WTC11 (cell line): Measurements from ENCODE around the gene TNIK. TPM values are rescaled to one million over a fixed set of nuclear protein-coding genes. Genes with fewer than 3 reads are reported as not detected.

Source experiments
- ATAC-seq: fragments of 200-7000 bp; cut with Tn5 transposase; 2 replicates; pipeline ENCODE4 v1.10.0; 2021; ENCODE audit warnings: mild to moderate bottlenecking, moderate library complexity
- CTCF ChIA-PET: fragments of 300-600 bp; sonication (Branson Sonifier 250); formaldehyde crosslinking; loops from one replicate; lab custom pipeline; 2021; ENCODE audit warnings: antibody characterized with exemption; lab: Charles Lee
- POLR2A ChIA-PET: fragments of 350-600 bp; sonication (Branson Sonifier 250); formaldehyde crosslinking; loops from one replicate; lab custom pipeline; 2021; ENCODE audit warnings: antibody characterized with exemption; lab: Charles Lee
- DNase-seq: peaks from one replicate; pipeline ENCODE4 v3.0.0; 2021; ENCODE audit warnings: low spot score
- H3K27ac Mint-ChIP-seq: 2 replicates; pipeline ENCODE4 v1.8.0; 2021; ENCODE audit warnings: mixed read lengths
- H3K27me3 Mint-ChIP-seq: 2 replicates; pipeline ENCODE4 v1.8.0; 2021; ENCODE audit warnings: low read depth, mild to moderate bottlenecking, moderate library complexity, mixed read lengths
- H3K36me3 Mint-ChIP-seq: 2 replicates; pipeline ENCODE4 v1.8.0; 2021; ENCODE audit warnings: mixed read lengths
- H3K4me1 Mint-ChIP-seq: 2 replicates; pipeline ENCODE4 v1.8.0; 2022; ENCODE audit warnings: mixed read lengths
- H3K4me3 Mint-ChIP-seq: 2 replicates; pipeline ENCODE4 v1.8.0; 2021; ENCODE audit warnings: mild to moderate bottlenecking, moderate library complexity, mixed read lengths
- H3K9me3 Mint-ChIP-seq: 2 replicates; pipeline ENCODE4 v1.8.0; 2021; ENCODE audit warnings: mixed read lengths
- AR ChIP-seq: fragments of 250-450 bp; sonication (Bioruptor Pico); IDR thresholded peaks from 2 replicates; pipeline ENCODE4 v1.9.0; 2021; ENCODE audit warnings: mild to moderate bottlenecking
- ATF1 ChIP-seq: sonication (generic); formaldehyde crosslinking; IDR thresholded peaks from 2 replicates; pipeline ENCODE4 v1.8.1; 2023; ENCODE audit warnings: mild to moderate bottlenecking, moderate library complexity, missing genetic modification reagents
- CREM ChIP-seq: sonication (generic); formaldehyde crosslinking; IDR thresholded peaks from 2 replicates; pipeline ENCODE4 v1.8.1; 2022; ENCODE audit warnings: mild to moderate bottlenecking, missing genetic modification reagents, moderate library complexity
- ETV6 ChIP-seq: sonication (generic); formaldehyde crosslinking; IDR thresholded peaks from 2 replicates; pipeline ENCODE4 v1.8.1; 2022; ENCODE audit warnings: mild to moderate bottlenecking, missing genetic modification reagents
- FOXJ3 ChIP-seq: sonication (generic); formaldehyde crosslinking; IDR thresholded peaks from 2 replicates; pipeline ENCODE4 v1.9.0; 2021; ENCODE audit warnings: missing genetic modification reagents, mild to moderate bottlenecking, borderline replicate concordance
- GABPB1 ChIP-seq: sonication (generic); formaldehyde crosslinking; IDR thresholded peaks from 2 replicates; pipeline ENCODE4 v1.8.1; 2023; ENCODE audit warnings: mild to moderate bottlenecking, missing genetic modification reagents
- HMGA2 ChIP-seq: fragments of 250-450 bp; sonication (Bioruptor Pico); IDR thresholded peaks from 2 replicates; pipeline ENCODE4 v1.4.0; 2021; ENCODE audit warnings: mild to moderate bottlenecking, moderate library complexity
- JAZF1 ChIP-seq: fragments of 250-450 bp; sonication (Bioruptor Pico); IDR thresholded peaks from 2 replicates; pipeline ENCODE4 v1.9.0; 2021; ENCODE audit warnings: moderate library complexity, mild to moderate bottlenecking, inconsistent platforms
- JUN ChIP-seq: sonication (generic); formaldehyde crosslinking; IDR thresholded peaks from 2 replicates; pipeline ENCODE4 v1.8.0; 2023; ENCODE audit warnings: mild to moderate bottlenecking, missing genetic modification reagents
- MXD4 ChIP-seq: fragments of 250-450 bp; sonication (Bioruptor Pico); IDR thresholded peaks from 2 replicates; pipeline ENCODE4 v1.8.0; 2021; ENCODE audit warnings: mild to moderate bottlenecking, moderate library complexity, borderline replicate concordance
- NFE2L1 ChIP-seq: sonication (generic); formaldehyde crosslinking; IDR thresholded peaks from 2 replicates; pipeline ENCODE4 v1.8.1; 2023; ENCODE audit warnings: missing genetic modification reagents
- NR2C2 ChIP-seq: sonication (generic); formaldehyde crosslinking; IDR thresholded peaks from 2 replicates; pipeline ENCODE4 v1.8.0; 2022; ENCODE audit warnings: mild to moderate bottlenecking, missing genetic modification reagents
- NR3C1 ChIP-seq: sonication (generic); formaldehyde crosslinking; conservative IDR thresholded peaks from 2 replicates; pipeline ENCODE4 v1.8.1; 2023; ENCODE audit warnings: low read depth, mild to moderate bottlenecking, missing genetic modification reagents
- RELA ChIP-seq: sonication (generic); formaldehyde crosslinking; IDR thresholded peaks from 2 replicates; pipeline ENCODE4 v1.8.1; 2022; ENCODE audit warnings: missing genetic modification reagents, mild to moderate bottlenecking, borderline replicate concordance
- RORB ChIP-seq: fragments of 250-450 bp; sonication (Bioruptor Pico); IDR thresholded peaks from 2 replicates; pipeline ENCODE4 v1.9.0; 2021; ENCODE audit warnings: mild to moderate bottlenecking
- SMAD4 ChIP-seq: sonication (generic); formaldehyde crosslinking; IDR thresholded peaks from 2 replicates; pipeline ENCODE4 v1.8.0; 2022; ENCODE audit warnings: mild to moderate bottlenecking, missing genetic modification reagents
- SOX15 ChIP-seq: fragments of 250-450 bp; sonication (Bioruptor Pico); IDR thresholded peaks from 2 replicates; pipeline ENCODE4 v1.9.0; 2021; ENCODE audit warnings: mild to moderate bottlenecking
- SP1 ChIP-seq: sonication (generic); formaldehyde crosslinking; conservative IDR thresholded peaks from 2 replicates; pipeline ENCODE4 v1.8.1; 2022; ENCODE audit warnings: missing genetic modification reagents
- TCF7 ChIP-seq: sonication (generic); formaldehyde crosslinking; IDR thresholded peaks from 2 replicates; pipeline ENCODE4 v1.8.0; 2022; ENCODE audit warnings: mild to moderate bottlenecking, low read depth, missing genetic modification reagents, moderate library complexity
- TP53 ChIP-seq: sonication (generic); formaldehyde crosslinking; IDR thresholded peaks from 2 replicates; pipeline ENCODE4 v1.8.1; 2023; ENCODE audit warnings: mild to moderate bottlenecking, missing genetic modification reagents
- ZNF121 ChIP-seq: sonication (generic); formaldehyde crosslinking; IDR thresholded peaks from 2 replicates; pipeline ENCODE4 v1.8.0; 2023; ENCODE audit warnings: missing genetic modification reagents
- ZNF138 ChIP-seq: sonication (generic); formaldehyde crosslinking; conservative IDR thresholded peaks from 2 replicates; pipeline ENCODE4 v1.8.1; 2022; ENCODE audit warnings: mild to moderate bottlenecking, moderate library complexity, missing genetic modification reagents
- ZNF396 ChIP-seq: fragments of 250-450 bp; sonication (Bioruptor Pico); IDR thresholded peaks from 2 replicates; pipeline ENCODE4 v1.8.0; 2021; ENCODE audit warnings: mild to moderate bottlenecking, moderate library complexity, borderline replicate concordance
- total RNA-seq: library from RNA; stranded (reverse); gene quantifications from 3 replicates; pipeline ENCODE4 v1.2.3, GENCODE V29; 2021
- TF ChIP-seq, protein P1 (sequence below): sonication (generic); formaldehyde crosslinking; IDR thresholded peaks from 2 replicates; pipeline ENCODE4 v1.8.1; 2023; ENCODE audit warnings: mild to moderate bottlenecking, missing genetic modification reagents
- TF ChIP-seq, protein P2 (sequence below): sonication (generic); formaldehyde crosslinking; IDR thresholded peaks from 2 replicates; pipeline ENCODE4 v1.8.1; 2022; ENCODE audit warnings: mild to moderate bottlenecking, missing genetic modification reagents, moderate library complexity, borderline replicate concordance
- TF ChIP-seq, protein P3 (sequence below): sonication (generic); formaldehyde crosslinking; IDR thresholded peaks from 2 replicates; pipeline ENCODE4 v1.8.1; 2023; ENCODE audit warnings: mild to moderate bottlenecking, missing genetic modification reagents

The TNIK gene
- total RNA-seq, 1 experiment from 2014 or later, result 50.3 TPM

- TF ChIP-seq ATF1 (CRISPR knock-in tag) (no peak), SP1 (CRISPR knock-in tag) (no peak), ETV6 (CRISPR knock-in tag) (no peak), FOXJ3 (no peak), NFE2L1 (no peak)
- TF ChIP-seq, protein P1, sequence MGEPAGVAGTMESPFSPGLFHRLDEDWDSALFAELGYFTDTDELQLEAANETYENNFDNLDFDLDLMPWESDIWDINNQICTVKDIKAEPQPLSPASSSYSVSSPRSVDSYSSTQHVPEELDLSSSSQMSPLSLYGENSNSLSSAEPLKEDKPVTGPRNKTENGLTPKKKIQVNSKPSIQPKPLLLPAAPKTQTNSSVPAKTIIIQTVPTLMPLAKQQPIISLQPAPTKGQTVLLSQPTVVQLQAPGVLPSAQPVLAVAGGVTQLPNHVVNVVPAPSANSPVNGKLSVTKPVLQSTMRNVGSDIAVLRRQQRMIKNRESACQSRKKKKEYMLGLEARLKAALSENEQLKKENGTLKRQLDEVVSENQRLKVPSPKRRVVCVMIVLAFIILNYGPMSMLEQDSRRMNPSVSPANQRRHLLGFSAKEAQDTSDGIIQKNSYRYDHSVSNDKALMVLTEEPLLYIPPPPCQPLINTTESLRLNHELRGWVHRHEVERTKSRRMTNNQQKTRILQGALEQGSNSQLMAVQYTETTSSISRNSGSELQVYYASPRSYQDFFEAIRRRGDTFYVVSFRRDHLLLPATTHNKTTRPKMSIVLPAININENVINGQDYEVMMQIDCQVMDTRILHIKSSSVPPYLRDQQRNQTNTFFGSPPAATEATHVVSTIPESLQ (CRISPR knock-in tag), result no peak
These were observed 106.0 kb downstream of the TNIK start (continued) for GRCh38 chr3:171354049-171354705.

DNA sequence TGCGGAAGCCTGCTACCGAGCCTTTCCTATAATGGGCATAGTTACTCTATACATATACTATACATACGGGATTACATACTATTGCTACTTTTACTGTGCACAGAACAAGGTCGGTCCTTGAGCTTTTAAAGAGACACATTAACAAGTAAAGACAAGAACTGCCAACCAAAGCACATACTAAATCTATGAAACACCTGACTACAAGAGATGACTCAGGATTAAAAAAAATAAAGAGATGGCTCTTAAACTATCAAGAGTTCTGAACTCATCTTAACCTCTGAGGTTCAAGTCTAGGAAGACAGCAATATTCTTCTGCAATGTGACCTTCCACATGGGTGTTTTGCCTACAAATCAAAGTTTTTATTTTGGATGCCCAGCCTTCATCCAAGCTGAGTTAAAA lies 106.8 kb downstream of the TNIK start:
- Mint-ChIP-seq H3K4me1 (peaks cover 72% of the 10 kb centered on the region), H3K9me3 (no peaks in the 10 kb centered on the region), H3K36me3 (no peaks in the 10 kb centered on the region), H3K27me3 (no peaks in the 10 kb centered on the region), H3K4me3 (no peak overlapping the region), H3K27ac (no peak overlapping the region)
- ATAC-seq, result no peak
- DNase-seq, result no peak
- TF ChIP-seq, protein P2, sequence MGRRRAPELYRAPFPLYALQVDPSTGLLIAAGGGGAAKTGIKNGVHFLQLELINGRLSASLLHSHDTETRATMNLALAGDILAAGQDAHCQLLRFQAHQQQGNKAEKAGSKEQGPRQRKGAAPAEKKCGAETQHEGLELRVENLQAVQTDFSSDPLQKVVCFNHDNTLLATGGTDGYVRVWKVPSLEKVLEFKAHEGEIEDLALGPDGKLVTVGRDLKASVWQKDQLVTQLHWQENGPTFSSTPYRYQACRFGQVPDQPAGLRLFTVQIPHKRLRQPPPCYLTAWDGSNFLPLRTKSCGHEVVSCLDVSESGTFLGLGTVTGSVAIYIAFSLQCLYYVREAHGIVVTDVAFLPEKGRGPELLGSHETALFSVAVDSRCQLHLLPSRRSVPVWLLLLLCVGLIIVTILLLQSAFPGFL, result no peak
- TF ChIP-seq TP53 (CRISPR knock-in tag) (no peak), AR (CRISPR knock-in tag) (no peak), JAZF1 (CRISPR knock-in tag) (no peak), ZNF138 (CRISPR knock-in tag) (no peak), JUN (CRISPR knock-in tag) (no peak), RELA (CRISPR knock-in tag) (no peak), TCF7 (CRISPR knock-in tag) (no peak), MXD4 (CRISPR knock-in tag) (no peak), ZNF396 (CRISPR knock-in tag) (no peak), GABPB1 (CRISPR knock-in tag) (no peak)
- POLR2A ChIA-PET, result interaction anchor here (0.7 kb wide), 1 partner anchor 17 kb away, joined by 3 read pairs; no protein-coding TSS in a partner anchor
- CTCF ChIA-PET, result no interaction called here

- Mint-ChIP-seq H3K4me1 (peaks cover 70% of the 10 kb centered on the region), H3K36me3 (no peaks in the 10 kb centered on the region), H3K27me3 (no peaks in the 10 kb centered on the region), H3K9me3 (no peaks in the 10 kb centered on the region), H3K27ac (no peak overlapping the region), H3K4me3 (no peak overlapping the region)
- ChIA-PET POLR2A (no interaction called here), CTCF (no interaction called here)
- DNase-seq (no peak), ATAC-seq (no peak)
- TF ChIP-seq HMGA2 (CRISPR knock-in tag) (no peak), ZNF121 (CRISPR knock-in tag) (no peak), NR3C1 (CRISPR knock-in tag) (no peak), SOX15 (no peak), SMAD4 (CRISPR knock-in tag) (no peak), NR2C2 (no peak), RORB (no peak), CREM (CRISPR knock-in tag) (no peak)
- TF ChIP-seq, protein P2, result no peak
- TF ChIP-seq, protein P3, sequence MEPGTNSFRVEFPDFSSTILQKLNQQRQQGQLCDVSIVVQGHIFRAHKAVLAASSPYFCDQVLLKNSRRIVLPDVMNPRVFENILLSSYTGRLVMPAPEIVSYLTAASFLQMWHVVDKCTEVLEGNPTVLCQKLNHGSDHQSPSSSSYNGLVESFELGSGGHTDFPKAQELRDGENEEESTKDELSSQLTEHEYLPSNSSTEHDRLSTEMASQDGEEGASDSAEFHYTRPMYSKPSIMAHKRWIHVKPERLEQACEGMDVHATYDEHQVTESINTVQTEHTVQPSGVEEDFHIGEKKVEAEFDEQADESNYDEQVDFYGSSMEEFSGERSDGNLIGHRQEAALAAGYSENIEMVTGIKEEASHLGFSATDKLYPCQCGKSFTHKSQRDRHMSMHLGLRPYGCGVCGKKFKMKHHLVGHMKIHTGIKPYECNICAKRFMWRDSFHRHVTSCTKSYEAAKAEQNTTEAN (CRISPR knock-in tag), result no peak
These were observed 107.7 kb downstream of the TNIK start for GRCh38 chr3:171352387-171352935.
